Measurements from ENCODE around the gene CIAPIN1.

- TF ChIP-seq CTCF (conservative IDR thresholded peaks at IDR 0.05 in 1 of 2, IDR thresholded peaks at IDR 0.05 in 1 of 2; ENCODE audit: extremely low read depth in 1 of 2, insufficient read depth in 1 of 2, low read depth in 1 of 2, low read length in 2 of 2), result no peak
- TF ChIP-seq EZH2 (IDR thresholded peaks at IDR 0.05; ENCODE audit: borderline replicate concordance, low read length), result no peak
These were observed 42.1 kb downstream of the CIAPIN1 start for GRCh38 chr16:57405097-57405496.

Data from mammary epithelial cell (primary cell).